ENCODE data around the gene HMGB4.

DNA sequence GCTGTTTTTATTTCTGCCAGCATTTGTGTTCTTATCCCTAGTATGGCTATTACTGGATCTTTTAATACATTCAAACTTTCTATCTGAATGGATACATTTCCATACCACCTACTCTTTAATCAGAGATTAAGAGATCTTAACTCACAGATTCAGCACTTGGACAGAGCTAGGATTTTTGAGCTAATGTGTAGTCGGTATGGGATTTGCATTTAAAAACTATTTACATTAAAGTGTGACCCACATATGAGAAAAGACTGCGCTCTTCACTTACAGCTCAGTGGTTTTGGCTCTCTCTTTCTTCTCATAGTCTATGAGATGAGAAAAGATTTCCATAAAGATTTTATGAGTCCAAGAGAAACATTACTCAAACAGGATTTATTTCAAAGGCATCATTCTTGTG lies 16.4 kb downstream of the HMGB4 start:
- TF ChIP-seq, protein P1, sequence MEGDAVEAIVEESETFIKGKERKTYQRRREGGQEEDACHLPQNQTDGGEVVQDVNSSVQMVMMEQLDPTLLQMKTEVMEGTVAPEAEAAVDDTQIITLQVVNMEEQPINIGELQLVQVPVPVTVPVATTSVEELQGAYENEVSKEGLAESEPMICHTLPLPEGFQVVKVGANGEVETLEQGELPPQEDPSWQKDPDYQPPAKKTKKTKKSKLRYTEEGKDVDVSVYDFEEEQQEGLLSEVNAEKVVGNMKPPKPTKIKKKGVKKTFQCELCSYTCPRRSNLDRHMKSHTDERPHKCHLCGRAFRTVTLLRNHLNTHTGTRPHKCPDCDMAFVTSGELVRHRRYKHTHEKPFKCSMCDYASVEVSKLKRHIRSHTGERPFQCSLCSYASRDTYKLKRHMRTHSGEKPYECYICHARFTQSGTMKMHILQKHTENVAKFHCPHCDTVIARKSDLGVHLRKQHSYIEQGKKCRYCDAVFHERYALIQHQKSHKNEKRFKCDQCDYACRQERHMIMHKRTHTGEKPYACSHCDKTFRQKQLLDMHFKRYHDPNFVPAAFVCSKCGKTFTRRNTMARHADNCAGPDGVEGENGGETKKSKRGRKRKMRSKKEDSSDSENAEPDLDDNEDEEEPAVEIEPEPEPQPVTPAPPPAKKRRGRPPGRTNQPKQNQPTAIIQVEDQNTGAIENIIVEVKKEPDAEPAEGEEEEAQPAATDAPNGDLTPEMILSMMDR (IDR thresholded peaks at IDR 0.05; ENCODE audit: low read depth, low read length) = no peak
- no peak for TF ChIP-seq MYC (IDR thresholded peaks at IDR 0.05; ENCODE audit: low read depth, low read length)
